Measurements from ENCODE around the gene TM9SF4.

- TF ChIP-seq POLR2A (IDR thresholded peaks at IDR 0.05; ENCODE audit: extremely low read depth, insufficient read length) (no peak), CTCF (IDR thresholded peaks at IDR 0.05; ENCODE audit: low read depth, low read length) (no peak), MAX (IDR thresholded peaks at IDR 0.05; ENCODE audit: low read depth, low read length) (peak; percentile 28; the same call in 1 of the 2 replicates)
Measured at GRCh38 chr20:32112841-32113240, 3.3 kb downstream of the TM9SF4 start.

Data from NB4 (cell line).